ENCODE measurements around the gene NETO2. TPM values are rescaled to one million over a fixed set of nuclear protein-coding genes. Genes with fewer than 3 reads are reported as not detected.
"Not testable (repeated sequence)": the region's sequence is repeated elsewhere in the genome, so short reads cannot be mapped to it uniquely, and the experiment has no call there.

NETO2 gene
- total RNA-seq, 2 donors from 2014 or later, result 3.8 to 5.0 TPM

GRCh38 chr16:47056688-47057629 is 86.8 kb downstream of the NETO2 start:
- no peaks in the 10 kb centered on the region for H3K27me3 Mint-ChIP-seq (ENCODE audit: low read depth)
- ATAC-seq (replicated peaks in 1 of 2) (no peak), DNase-seq (no peak)
- no peaks in the 10 kb centered on the region for H3K36me3 Mint-ChIP-seq (ENCODE audit: insufficient read depth in 2 of 2)
- no peak overlapping the region for H3K4me3 Mint-ChIP-seq
- H3K9me3 Mint-ChIP-seq, result no peaks in the 10 kb centered on the region
- H3K4me1 Mint-ChIP-seq (ENCODE audit: low read depth), result no peaks in the 10 kb centered on the region
- H3K27ac Mint-ChIP-seq, result no peak overlapping the region

GRCh38 chr16:47056061-47056460 is 87.7 kb downstream of the NETO2 start:
- not testable (repeated sequence) for H3K27me3 Mint-ChIP-seq (ENCODE audit: low read depth); ATAC-seq (replicated peaks in 1 of 2); H3K27ac Mint-ChIP-seq; H3K4me3 Mint-ChIP-seq; H3K9me3 Mint-ChIP-seq; DNase-seq; H3K4me1 Mint-ChIP-seq (ENCODE audit: low read depth); H3K36me3 Mint-ChIP-seq (ENCODE audit: insufficient read depth in 2 of 2)

- no peaks in the 10 kb centered on the region for H3K9me3 Mint-ChIP-seq
- no peak overlapping the region for H3K27ac Mint-ChIP-seq
- H3K4me3 Mint-ChIP-seq, result no peak overlapping the region
- ATAC-seq (replicated peaks in 1 of 2) (no peak), DNase-seq (no peak)
- H3K27me3 Mint-ChIP-seq (ENCODE audit: low read depth), result no peaks in the 10 kb centered on the region
- H3K36me3 Mint-ChIP-seq (ENCODE audit: insufficient read depth in 2 of 2), result no peaks in the 10 kb centered on the region
- no peaks in the 10 kb centered on the region for H3K4me1 Mint-ChIP-seq (ENCODE audit: low read depth)
Observed at GRCh38 chr16:47055136-47055885, 88.4 kb downstream of the NETO2 start.

DNA sequence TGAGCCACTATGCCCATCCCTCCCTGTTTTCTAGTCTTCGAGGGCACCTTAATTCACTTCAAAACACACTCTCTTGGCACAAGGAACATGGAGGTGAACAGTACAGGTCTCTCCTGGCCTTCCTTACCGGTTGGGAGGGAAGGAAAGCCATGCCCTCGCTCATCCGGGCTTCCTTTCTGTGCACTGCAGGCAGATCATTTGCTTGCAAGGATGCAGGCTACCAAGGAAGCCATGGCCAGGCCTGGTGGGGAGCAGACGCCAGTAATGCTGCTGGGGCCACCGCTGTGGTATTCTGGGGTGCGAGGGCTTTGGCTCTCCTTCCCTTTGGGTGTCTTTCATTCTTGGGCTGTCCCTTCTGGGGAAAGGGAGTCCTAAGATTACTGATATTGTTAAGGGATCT is 89.4 kb downstream of the NETO2 start:
- Mint-ChIP-seq H3K4me3 (no peak overlapping the region), H3K27me3 (ENCODE audit: low read depth) (no peaks in the 10 kb centered on the region), H3K36me3 (ENCODE audit: insufficient read depth in 2 of 2) (no peaks in the 10 kb centered on the region), H3K9me3 (no peaks in the 10 kb centered on the region), H3K27ac (no peak overlapping the region), H3K4me1 (ENCODE audit: low read depth) (no peaks in the 10 kb centered on the region)
- no peak for ATAC-seq (replicated peaks in 1 of 2)
- no peak for DNase-seq

DNA sequence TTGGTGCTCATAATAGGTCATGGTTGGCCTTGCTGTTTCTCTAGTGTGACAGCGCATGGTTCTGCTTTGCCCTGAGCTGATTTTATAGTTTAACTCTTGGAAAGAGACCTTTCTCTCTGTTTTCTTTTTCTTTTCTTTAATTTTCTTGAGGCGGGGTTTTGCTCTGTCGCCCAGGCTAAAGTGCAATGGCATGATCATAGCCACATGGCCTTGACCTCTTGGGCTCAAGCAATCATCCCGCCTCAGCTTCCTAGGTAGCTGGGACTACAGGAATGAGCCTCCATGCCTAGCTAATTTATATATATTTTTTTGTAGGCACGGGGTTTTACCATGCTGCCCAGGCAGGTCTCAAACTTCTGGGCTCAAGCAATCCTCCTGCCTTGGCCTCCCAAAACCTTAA is 89.8 kb downstream of the NETO2 start:
- Mint-ChIP-seq H3K36me3 (ENCODE audit: insufficient read depth in 2 of 2) (no peaks in the 10 kb centered on the region), H3K27ac (no peak overlapping the region)

DNA sequence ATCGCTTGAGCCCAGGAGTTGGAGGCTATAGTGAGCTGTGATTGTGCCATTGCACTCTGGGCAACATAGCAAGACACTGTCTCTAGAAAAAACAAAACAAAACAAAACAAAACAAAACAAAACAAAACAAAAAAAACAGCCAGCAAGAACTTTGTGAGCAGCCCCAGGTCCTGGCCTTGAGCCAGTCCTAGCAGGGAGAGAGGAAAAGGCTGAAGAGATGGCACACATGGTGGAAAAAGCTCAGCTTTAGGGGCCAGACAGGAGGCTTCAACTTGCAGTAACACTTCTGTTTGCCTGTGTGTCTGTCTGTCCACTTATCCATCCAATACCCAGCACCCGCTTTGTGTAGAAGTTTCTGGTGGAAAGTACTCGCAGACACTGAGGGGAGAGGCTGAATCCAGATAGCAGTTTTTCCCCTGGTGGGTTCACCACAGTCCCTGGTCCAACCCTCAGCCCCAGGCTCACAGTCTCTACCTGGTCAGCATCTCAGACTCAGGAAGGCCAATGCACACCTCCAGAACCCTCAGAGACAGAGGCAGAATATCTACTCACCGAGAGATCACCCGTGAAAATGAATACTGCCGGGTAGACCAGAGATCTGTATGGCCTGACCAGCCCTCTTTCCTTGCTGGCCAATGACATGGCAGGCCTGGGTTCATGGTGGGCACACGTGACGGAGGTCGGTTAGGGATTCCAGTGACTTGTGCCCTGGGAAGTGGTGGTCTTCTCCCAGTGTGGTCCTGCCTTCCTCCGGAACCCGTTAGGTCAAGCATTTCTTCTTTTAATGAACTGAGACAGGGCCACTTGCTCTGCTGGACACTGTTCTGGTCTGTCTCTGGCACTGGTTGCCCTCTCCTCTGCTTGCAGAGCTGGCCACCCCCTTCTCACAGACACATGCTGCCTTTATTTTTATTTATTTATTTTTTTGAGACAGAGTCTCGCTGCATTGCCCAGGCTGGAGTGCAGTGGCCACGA is 90.8 kb downstream of the NETO2 start:
- Mint-ChIP-seq H3K27me3 (ENCODE audit: low read depth) (no peaks in the 10 kb centered on the region), H3K4me1 (ENCODE audit: low read depth) (no peaks in the 10 kb centered on the region), H3K4me3 (no peak overlapping the region), H3K9me3 (no peaks in the 10 kb centered on the region), H3K27ac (no peak overlapping the region), H3K36me3 (ENCODE audit: insufficient read depth in 2 of 2) (no peaks in the 10 kb centered on the region)
- ATAC-seq (replicated peaks in 1 of 2) (no peak), DNase-seq (no peak)

More for the DNA sequence above, 89.8 kb downstream of the NETO2 start:
- H3K9me3 Mint-ChIP-seq, result no peaks in the 10 kb centered on the region
- H3K4me3 Mint-ChIP-seq, result no peak overlapping the region
- DNase-seq (no peak), ATAC-seq (replicated peaks in 1 of 2) (no peak)
- H3K27me3 Mint-ChIP-seq (ENCODE audit: low read depth), result no peaks in the 10 kb centered on the region
- no peaks in the 10 kb centered on the region for H3K4me1 Mint-ChIP-seq (ENCODE audit: low read depth)

DNA sequence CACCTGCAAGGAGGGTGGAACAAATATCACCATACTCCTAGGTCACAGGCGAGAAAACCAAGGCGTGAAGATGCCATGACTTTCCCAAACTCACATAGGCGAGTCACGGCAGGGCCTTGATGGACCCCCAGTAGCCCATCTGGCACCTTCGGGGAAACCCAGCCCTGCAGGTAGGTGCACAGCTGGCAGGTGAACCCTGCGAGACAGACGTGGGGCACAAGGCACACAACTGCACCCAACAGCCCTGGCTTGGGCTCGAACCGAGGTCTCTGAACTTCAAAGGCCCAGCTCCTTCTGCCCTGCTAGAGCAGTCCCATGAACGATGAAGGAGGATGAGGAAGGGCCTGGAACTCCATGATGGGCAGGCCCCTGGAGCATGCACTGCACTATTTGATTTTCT is 92.7 kb downstream of the NETO2 start:
- no peak overlapping the region for H3K27ac Mint-ChIP-seq
- no peak for DNase-seq
- H3K36me3 Mint-ChIP-seq (ENCODE audit: insufficient read depth in 2 of 2), result no peaks in the 10 kb centered on the region
- H3K27me3 Mint-ChIP-seq (ENCODE audit: low read depth), result no peaks in the 10 kb centered on the region
- no peak for ATAC-seq (replicated peaks in 1 of 2)
- H3K4me1 Mint-ChIP-seq (ENCODE audit: low read depth), result no peaks in the 10 kb centered on the region
- no peaks in the 10 kb centered on the region for H3K9me3 Mint-ChIP-seq
- no peak overlapping the region for H3K4me3 Mint-ChIP-seq

DNA sequence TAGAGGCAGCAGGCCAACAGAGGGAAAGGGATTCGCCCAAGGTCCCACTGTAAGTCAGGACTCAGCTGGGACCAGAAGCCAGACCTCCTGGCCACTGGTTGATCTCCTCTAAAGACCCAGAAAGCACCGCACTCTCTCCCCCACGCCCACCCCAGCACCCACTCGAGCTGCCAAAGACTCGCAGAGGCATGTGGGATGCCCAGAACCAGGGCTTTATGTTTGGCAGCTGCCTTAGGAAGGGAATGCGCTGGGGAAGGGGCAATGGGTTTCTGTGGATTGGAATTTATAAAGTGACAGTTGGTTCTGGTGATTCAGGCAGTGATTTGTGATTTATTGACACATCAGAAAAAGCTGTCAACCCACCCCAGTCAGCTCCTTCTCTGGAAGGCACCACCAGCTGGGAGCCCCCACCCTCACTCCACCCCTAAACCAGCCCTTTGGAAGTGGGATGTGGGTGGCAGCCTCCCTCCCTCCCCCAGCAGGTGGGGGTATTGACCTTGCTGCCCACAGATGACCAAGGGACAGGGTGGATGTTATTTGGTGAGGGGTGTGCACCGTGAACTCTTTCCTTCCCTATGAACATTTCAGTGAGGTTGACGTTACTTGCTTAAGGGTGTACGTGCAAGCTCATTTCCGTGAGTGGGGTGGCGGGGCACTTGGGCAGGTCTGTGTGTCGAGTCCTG is 93.7 kb downstream of the NETO2 start:
- H3K27ac Mint-ChIP-seq, result no peak overlapping the region
- no peaks in the 10 kb centered on the region for H3K9me3 Mint-ChIP-seq
- ATAC-seq (replicated peaks in 1 of 2), result no peak
- DNase-seq, result no peak
- H3K4me3 Mint-ChIP-seq, result no peak overlapping the region
- H3K27me3 Mint-ChIP-seq (ENCODE audit: low read depth), result no peaks in the 10 kb centered on the region
- peaks cover 7% of the 10 kb centered on the region for H3K4me1 Mint-ChIP-seq (ENCODE audit: low read depth)
- H3K36me3 Mint-ChIP-seq (ENCODE audit: insufficient read depth in 2 of 2), result no peaks in the 10 kb centered on the region

DNA sequence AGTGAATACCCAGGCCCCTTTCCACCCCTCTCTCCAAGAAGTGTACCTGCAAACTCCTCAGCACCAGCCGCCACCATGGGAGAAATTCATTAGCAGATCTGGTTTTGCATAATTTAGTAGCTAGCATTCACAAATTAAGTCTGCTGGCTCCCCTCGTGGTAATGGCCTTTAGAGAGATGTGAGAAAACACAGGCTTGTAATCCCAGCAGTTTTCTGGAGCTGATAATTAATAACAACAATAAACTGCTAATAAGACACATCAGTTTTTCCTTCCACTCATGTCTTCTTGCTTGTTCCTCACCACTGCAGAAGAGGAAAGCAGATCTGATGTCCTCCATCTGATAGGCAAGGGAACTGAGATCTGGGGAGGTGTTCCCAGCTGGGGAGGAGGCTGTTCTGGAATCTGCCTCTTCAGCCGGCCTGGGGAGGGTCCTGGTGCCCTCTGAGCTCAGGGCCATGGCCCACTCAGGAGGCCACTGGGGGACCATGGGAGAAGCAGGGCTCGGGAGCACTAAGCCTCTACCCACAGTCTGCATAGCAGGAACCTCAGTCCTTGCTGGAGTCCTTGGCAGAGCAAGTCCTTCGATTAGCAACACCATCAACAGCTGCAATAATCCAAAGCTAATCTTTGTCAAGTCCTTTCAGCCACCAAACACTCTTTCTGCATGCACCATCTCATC is 96.1 kb downstream of the NETO2 start:
- Mint-ChIP-seq H3K4me1 (ENCODE audit: low read depth) (peaks cover 10% of the 10 kb centered on the region), H3K27ac (no peak overlapping the region), H3K9me3 (no peaks in the 10 kb centered on the region), H3K27me3 (ENCODE audit: low read depth) (no peaks in the 10 kb centered on the region), H3K36me3 (ENCODE audit: insufficient read depth in 2 of 2) (no peaks in the 10 kb centered on the region), H3K4me3 (no peak overlapping the region)
- no peak for DNase-seq
- ATAC-seq (replicated peaks in 1 of 2), result no peak

GRCh38 chr16:47046726-47047523 is 96.8 kb downstream of the NETO2 start:
- Mint-ChIP-seq H3K9me3 (no peaks in the 10 kb centered on the region), H3K36me3 (ENCODE audit: insufficient read depth in 2 of 2) (no peaks in the 10 kb centered on the region), H3K27ac (no peak overlapping the region), H3K4me1 (ENCODE audit: low read depth) (peaks cover 10% of the 10 kb centered on the region), H3K4me3 (no peak overlapping the region), H3K27me3 (ENCODE audit: low read depth) (no peaks in the 10 kb centered on the region)
- no peak for ATAC-seq (replicated peaks in 1 of 2)
- DNase-seq, result no peak

- H3K4me1 Mint-ChIP-seq (ENCODE audit: low read depth), result peaks cover 10% of the 10 kb centered on the region
- no peak overlapping the region for H3K4me3 Mint-ChIP-seq
- ATAC-seq (replicated peaks in 1 of 2), result no peak
- no peak overlapping the region for H3K27ac Mint-ChIP-seq
- no peaks in the 10 kb centered on the region for H3K27me3 Mint-ChIP-seq (ENCODE audit: low read depth)
- no peaks in the 10 kb centered on the region for H3K9me3 Mint-ChIP-seq
- no peak for DNase-seq
- H3K36me3 Mint-ChIP-seq (ENCODE audit: insufficient read depth in 2 of 2), result no peaks in the 10 kb centered on the region
Observed at GRCh38 chr16:47045459-47045858, 98.3 kb downstream of the NETO2 start.

Measured in activated T-cell treated with anti-CD3 and anti-CD28 coated beads, Interleukin-2, amount 50 U/mL, for 72 hours (primary cell).